CD4-positive, alpha-beta T cell treated with Interleukin-10 for 1 hour (primary cell): ENCODE measurements around the gene PKD2.

Source experiments
- DNase-seq: peaks from one replicate; pipeline ENCODE4 v3.0.0-alpha.2; 2020

The PKD2 gene

DNA sequence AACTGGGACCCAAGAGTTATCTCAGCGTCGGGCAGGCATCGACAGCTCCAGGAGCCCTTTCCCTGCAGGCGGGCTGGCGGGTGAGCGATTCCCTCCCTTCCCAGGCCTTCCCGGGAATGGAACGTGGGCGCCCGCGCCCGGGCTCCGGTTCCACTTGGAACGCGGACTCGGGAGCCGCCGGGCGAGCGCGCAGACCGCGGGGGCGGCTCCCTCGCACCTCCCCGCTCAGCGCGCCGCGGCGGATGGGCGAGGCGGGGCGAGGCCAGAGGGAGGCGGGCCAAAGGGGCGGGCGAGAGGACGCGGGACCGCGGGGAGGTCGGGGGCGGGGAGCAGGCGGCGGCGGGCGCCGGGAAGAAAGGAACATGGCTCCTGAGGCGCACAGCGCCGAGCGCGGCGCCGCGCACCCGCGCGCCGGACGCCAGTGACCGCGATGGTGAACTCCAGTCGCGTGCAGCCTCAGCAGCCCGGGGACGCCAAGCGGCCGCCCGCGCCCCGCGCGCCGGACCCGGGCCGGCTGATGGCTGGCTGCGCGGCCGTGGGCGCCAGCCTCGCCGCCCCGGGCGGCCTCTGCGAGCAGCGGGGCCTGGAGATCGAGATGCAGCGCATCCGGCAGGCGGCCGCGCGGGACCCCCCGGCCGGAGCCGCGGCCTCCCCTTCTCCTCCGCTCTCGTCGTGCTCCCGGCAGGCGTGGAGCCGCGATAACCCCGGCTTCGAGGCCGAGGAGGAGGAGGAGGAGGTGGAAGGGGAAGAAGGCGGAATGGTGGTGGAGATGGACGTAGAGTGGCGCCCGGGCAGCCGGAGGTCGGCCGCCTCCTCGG lies at the start of gene PKD2:
TSS of gene PKD2 (plus strand) at position 332 of the 818 bp plus-strand sequence. CDS start at position 431, 99 bp downstream.
- peak; percentile 77 for DNase-seq

DNA sequence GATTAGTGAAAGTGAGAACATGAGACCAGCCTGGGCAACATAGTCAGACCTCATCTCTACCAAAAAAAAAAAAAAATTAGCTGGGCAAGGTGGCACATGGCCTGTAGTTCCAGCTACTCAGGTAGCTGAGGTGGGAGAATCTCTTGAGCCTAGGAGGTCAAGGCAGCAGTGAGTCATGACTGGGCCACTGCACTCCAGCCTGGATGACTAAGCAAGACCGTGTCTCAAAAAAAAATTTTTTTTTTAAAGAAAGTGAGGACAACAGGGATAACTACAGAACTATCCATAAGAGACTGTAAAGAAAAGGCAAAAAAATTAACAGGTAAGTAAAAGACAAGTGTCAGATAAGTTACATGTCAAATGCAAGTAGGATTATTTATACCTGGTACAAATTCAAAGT lies 45.4 kb upstream of the PKD2 start:
- no peak for DNase-seq

DNA sequence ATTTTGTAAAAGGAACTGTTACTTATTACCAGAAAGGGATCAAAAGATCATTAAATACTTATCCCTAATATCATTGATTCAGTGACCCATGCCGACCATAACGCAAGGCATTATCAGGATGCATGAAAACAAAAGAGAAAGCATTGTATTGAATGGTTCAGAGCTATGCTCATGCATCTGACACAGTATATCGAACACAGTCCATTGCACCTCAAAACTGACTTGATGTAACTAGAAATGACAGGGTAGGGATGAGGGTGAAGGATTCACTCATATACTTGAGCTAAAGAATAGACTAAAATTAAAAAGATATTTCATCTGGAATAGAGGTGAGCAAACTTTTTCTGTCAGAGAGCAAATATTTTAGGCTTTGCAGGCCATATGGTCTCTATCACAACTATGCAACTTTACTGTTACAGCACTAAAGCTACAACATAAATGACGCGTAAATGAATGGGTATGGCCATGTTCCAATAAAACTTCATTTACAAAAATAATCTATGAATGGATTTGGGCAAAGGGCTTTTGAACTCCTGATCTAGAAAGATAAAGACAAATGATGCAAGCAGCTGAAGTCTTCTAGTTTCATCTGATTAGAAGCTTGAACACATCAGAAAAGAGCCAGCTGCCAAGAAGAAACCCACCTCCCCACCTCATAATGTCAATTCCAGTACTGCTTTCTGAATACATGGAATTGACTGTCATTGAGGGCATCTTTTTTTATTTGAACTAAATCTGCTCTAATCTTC lies 44.9 kb upstream of the PKD2 start:
- no peak for DNase-seq

DNA sequence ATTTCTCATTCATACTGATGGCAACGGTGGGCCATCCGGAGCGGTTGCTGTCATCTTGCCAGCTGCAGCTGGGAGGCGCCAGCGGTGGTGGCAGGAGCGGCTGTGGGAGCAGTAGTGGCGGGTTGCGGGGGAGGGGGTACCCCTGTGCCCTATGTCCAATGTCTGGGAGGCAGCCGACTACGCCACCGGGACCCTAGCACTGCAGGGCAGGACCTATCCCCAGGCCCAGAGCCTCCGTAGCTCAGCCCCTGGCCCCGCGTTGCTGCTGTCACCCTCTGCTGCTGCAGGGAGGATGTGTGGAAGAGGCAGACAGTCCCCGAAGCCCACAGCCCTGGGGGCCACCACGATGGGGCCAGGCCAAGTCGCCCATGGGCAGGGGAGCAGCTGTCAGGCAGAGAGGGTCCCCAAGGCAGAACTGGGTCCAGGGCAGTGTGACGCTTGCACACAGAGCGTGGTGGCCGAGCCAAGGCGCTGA lies 41.9 kb upstream of the PKD2 start:
- no peak for DNase-seq

DNA sequence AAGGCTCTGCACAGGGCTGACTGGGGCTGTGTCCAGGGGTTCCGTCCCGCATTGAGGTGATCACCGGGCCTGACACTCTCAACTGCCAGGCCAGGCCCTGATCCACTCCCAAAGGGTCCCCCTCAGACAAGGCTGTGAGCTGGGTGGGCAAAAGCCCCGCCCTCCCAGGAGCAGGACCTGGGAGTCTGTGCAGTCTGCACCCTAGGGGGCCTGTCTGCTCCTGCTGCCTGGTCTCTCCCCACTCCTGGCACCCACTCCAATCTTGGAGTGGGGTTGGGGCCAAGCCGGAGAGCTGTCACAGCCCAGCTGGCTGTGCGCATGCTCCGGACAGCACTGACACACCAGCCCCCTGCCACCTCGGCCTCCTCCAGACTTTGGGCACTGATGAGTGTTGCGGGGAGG lies 41.3 kb upstream of the PKD2 start:
- DNase-seq = no peak

DNA sequence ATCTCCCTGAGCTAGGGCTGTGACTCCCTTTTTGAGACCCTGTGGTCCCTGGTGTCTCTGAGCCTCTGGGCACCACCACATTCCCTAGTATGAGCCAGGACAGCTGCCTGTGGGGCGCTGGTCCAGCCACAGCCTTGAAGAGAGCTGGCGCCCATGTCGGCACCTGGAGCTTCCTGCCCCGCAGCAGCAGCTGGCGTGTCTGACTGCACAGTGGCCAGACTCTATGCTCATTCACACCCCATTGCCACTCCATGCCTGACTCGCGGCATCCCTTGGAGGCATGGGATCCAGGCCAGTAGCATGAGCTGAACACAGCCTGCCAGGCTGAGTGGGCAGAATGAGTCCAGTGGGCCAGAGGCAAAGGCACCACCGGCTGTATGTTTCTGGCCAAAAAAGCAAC lies 40.2 kb upstream of the PKD2 start:
- DNase-seq = no peak

DNA sequence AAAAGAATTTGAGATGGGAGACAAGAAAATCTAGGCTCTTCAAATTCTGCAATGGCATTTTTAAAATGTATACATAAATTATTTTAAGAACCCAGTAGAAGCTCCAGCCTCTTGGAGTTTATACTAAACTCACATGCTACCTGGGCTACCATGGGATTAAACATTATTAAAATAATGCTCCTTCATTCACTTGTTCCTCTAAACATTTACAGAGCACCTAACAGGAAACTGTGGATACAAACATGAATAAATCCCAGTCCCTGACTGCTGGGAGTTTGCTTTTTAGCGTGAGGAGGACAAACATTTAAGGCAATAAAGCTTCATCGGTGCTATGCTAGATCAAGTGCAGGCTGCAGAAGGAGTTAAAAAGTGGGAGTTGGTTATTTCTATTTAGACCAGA lies 37.3 kb upstream of the PKD2 start:
- DNase-seq = no peak

DNA sequence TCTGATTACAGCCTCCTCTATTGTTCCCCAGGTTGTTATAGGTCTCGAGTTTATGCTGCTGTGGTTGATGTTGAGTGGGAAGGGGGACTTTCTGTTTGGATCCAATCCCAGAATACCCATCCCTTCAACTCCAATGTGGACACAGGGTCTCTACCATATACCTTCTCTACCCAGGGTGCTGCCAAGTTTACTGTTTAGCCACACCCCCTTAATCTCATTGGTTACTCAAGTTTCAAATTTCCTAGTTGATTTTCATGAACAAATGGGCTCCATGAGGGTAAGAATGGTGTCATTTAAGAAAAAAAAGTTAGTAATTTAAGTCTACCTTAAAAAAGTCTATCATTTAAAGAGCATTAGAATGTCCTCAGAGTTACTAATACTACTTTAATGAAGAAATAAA lies 35.6 kb upstream of the PKD2 start:
- no peak for DNase-seq

DNA sequence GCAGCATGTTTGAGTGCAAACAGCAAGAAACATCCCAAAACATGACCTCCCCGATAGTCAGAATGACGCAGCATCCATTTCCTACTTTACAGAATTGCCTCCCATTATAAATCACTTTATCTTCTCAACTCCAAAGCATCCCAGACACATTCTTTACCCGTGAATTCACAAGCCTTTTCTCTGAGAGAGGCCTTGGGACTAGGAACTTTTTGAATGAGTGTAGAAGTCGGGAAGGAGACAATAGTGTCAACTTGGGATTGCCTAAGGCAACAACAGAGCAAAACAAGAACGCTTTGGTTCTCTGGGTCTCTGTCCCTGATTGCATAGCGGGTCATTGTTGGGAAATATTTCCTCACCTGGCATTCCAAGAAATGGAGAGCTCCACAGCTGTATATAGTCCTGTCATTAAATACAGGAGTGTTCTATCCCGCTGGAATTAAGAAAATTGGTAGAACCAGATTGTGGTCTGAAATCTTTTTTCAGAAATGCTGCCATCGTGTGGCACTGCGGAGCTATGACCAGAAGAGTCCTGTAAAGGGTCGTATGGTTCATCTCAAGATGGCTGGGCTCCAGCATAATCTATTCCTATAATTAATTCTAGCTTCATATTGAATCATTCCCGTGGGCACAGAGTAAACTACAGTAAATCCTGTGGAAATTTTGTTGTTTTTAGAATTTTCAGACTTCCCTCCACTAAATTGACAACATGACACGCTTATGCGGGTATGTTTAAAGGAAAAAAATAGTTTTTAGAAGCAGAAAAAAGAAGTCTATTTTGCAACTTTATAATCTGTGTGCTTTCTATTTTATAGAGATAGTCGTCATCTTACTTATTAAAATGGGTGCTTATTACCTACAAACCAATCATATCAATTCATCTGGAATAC lies 33.9 kb upstream of the PKD2 start:
- peak; percentile 42 for DNase-seq

DNA sequence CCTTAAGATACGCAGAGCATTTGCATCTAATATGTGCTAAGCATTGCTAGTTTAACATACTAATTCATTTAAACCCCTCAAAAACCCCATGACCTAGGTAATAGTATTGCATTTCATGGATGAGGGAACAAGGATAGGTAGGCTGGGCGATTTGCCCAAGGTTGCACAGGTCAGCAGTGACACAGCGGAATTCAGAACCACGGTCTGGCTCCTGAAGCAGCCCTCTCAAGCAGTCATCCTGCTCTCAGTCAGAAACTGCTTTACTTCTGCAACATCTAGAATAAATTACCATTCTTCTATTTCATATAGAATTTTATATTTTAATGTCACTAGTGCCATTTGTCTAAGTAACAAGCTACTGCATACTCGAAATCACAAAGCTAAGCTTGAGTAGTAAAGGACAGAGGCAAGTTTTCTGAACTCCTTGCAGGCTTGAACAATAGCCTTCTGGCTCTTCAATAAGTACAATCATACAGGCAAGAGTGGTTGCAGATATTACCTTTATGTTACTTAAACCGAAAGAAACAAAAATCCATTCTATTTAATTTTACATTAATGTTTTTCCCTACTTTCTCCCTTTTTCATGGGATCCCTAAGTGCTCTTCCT lies 32.5 kb upstream of the PKD2 start:
- no peak for DNase-seq

DNA sequence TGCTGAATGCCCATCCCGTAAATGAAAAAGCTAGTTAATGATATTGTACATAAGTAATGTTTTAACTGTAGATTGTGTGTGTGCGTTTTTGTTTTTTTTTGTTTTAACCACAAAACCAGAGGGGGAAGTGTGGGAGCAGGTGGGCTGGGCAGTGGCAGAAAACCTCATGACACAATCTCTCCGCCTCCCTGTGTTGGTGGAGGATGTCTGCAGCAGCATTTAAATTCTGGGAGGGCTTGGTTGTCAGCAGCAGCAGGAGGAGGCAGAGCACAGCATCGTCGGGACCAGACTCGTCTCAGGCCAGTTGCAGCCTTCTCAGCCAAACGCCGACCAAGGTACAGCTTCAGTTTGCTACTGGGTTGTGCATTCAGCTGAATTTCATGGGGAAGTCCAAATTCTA lies 32.0 kb upstream of the PKD2 start, which contains the start of gene SPP1:
TSS of gene SPP1 (plus strand) at position 249 of the 400 bp plus-strand sequence. CDS start 1,182 bp downstream, outside the sequence.
- peak; percentile 5 for DNase-seq

DNA sequence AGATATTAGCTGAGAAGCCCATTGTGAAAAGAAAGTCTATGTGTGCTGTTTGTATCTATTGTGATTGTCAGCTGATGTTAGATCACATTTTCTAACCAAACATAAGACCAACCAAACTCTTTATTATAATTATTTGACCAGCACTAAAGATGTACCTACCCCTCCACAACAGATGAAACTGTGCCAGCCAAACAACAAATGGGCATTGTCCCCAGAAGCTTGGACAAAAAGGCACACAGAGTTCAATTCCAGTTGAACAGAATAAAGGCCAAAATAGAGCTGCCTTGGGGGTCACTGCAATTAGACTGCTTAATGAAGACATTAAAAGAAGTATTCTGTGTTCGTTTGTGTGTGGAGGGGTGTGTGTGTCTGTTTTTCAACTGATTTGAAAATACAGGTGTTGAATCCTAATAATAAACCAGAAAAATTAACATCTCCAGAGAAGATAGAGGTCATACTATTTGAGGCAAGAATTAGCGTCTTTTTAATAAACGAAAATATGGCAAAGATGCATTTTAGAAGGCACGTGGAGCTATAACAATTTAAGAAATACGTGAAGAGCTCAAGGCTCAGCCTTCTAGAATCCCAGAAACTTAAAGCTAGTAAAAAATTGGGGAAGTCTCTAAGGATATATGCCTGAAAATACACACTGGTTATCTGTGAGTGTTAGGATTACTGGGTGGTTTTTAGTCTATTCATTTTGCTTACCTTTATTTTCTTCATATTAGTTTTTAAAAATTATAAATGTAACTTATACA lies 29.7 kb upstream of the PKD2 start:
- DNase-seq = no peak

DNA sequence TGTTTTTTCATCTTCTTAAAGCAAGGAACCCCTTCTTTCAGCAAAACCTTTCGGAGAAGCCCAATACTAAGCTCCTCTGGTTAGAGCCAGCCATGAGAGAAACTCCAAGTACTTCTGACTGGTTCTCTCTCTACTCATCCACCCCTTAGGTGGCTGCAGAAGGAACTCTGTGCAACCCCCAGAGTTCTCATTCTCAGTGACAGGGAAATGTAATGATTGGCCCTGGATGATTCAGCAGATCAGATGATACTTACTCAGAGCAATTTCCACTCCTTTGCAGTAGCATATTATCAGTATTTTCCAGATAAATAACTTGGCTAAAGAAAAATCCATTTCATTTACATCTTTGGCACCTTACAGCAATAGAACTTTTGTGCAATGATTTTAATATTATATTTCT lies 28.8 kb upstream of the PKD2 start:
- DNase-seq = no peak

DNA sequence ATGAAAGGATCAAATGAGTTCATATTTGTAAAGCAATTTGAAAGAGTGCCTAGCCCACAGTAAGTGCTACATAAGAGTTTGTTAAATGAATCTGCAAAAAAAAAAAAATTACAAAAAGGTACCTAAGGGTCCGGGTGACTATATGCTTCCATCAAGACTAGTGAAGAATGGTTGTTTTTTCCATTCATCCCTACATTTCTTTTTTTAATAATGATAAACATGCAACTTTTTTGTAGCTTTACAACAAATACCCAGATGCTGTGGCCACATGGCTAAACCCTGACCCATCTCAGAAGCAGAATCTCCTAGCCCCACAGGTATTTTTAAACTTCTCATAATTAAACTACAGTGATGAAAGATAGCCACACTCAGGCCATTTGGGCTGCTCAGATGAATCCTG lies 27.6 kb upstream of the PKD2 start:
- no peak for DNase-seq

DNA sequence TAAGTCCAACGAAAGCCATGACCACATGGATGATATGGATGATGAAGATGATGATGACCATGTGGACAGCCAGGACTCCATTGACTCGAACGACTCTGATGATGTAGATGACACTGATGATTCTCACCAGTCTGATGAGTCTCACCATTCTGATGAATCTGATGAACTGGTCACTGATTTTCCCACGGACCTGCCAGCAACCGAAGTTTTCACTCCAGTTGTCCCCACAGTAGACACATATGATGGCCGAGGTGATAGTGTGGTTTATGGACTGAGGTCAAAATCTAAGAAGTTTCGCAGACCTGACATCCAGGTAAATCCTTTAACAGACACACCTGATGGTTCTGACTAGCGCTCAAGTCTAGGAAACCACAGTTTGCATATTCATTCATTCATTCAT lies 25.9 kb upstream of the PKD2 start:
- DNase-seq = no peak

DNA sequence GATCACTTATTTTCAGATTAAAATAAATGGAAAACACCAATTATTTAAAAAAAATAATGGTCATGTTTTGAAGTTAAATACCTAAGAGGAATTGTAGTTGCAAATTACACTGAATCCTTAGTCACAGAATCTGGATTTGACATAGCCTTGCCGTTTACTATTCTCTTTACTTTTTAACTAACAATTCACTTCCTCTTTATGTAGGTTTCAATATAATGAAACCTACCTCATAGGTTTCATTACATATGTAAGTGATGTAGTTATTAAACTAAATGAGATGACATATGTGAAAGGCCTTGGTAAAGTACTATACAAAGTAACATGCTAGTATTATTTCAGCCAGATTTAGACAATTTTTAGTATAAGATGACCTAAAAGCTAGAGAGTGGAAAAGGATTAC lies 25.4 kb upstream of the PKD2 start:
- no peak for DNase-seq

DNA sequence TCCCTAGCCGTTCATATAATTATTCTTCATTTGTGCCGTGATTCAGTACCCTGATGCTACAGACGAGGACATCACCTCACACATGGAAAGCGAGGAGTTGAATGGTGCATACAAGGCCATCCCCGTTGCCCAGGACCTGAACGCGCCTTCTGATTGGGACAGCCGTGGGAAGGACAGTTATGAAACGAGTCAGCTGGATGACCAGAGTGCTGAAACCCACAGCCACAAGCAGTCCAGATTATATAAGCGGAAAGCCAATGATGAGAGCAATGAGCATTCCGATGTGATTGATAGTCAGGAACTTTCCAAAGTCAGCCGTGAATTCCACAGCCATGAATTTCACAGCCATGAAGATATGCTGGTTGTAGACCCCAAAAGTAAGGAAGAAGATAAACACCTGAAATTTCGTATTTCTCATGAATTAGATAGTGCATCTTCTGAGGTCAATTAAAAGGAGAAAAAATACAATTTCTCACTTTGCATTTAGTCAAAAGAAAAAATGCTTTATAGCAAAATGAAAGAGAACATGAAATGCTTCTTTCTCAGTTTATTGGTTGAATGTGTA lies 24.9 kb upstream of the PKD2 start:
- DNase-seq = no peak

DNA sequence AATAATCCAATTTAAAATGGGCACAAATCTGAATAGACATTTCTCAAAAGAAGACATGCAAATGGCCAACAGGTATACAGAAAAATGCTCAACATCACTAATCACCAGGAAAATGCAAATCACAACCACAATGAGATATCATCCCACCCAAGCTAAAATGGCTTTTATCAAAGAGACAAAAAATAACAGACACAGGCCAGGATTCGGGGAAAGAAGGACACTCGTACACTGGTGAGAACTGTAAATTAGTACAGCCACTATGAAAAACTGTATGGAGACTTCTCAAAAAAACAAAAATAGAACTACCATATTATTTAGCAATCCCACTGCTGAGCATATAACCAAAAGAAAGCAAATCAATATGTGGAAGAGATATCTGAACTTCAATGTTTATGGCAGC lies 23.4 kb upstream of the PKD2 start:
- DNase-seq = no peak

DNA sequence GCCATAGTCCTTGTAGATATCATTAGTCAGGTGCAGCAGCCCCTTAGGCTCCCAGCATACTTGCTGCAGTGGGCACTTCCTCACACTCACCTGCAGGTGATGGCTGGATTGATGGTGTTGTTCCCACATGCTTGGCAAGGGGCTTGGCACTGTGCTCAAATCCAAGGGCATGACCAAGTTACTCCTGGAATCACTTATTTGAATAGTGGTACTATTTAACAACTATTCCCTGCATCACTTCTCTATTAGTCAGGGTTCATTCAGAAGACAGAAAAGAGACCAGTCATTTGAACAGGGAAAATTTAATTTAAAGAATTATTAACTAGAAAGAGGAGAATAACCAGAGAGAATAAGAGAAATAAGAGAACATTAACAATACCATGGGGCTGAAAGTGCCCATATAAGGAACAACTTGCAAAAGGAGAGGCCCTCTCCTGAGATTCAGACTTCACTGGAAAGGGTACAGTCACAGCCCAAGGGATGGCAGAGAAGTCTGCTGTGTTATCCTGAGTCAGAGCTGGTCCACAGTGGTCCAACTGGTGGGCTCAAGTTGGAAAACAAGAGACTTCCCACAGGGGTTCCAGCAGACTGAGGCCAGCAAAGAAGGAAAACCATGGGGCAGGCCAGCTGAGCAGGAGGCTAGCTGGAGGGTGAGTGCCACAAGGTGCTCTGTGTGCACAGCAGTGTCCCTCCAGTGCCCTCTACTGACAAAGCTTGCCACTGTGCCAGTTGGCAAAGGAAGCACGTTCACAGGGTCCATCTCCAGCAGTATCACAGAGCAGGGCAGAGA lies 22.1 kb upstream of the PKD2 start:
- peak; percentile 31 for DNase-seq

DNA sequence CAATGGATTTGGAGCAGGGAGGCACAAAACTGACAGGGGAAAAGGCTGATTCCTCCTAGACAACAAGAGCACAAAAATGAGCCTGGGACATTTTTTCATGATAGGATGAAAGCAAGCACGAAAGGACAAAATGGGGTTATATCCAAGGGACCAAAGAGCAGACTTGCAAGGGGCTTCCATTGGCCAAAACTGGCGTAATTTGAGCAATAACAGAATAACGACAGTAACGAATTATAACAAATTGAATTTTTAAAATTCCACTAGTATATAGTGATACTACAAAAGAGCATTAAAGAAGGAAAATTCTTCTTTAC lies 21.6 kb upstream of the PKD2 start:
- DNase-seq = no peak

DNA sequence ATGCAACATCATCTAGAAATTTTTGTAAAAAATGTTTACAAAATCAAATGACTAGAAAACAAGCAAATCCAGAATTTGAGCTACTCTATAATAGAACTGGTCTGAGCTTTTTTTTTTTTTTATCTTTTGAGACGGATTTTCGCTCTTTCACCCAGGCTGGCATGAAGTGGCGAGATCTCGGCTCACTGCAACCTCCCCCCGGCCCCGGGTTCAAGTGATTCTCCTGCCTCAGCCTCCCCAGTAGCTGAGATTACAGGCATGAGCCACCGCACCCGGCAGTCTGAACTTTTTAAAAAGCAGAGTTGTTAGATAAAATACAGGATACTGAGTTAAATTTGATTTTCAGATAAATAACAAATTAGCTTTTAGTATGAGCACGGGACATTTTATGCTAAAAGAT lies 20.9 kb upstream of the PKD2 start:
- DNase-seq = no peak
